ENCODE results near the gene MIX23. TPM values are rescaled to one million over a fixed set of nuclear protein-coding genes. Genes with fewer than 3 reads are reported as not detected.

MIX23 gene
- total RNA-seq, 1 donor from 2014 or later: 46.6 TPM

GRCh38 chr3:122312826-122313225, 70.2 kb downstream of the MIX23 start:
- H3K4me3 ChIP-seq (ENCODE audit: insufficient read depth, low read depth, low read length): no peak overlapping the region
- Mint-ChIP-seq H3K9me3 (ENCODE audit: unreplicated experiment) (peaks cover 2% of the 10 kb centered on the region), H3K36me3 (ENCODE audit: low read depth, unreplicated experiment) (no peaks in the 10 kb centered on the region), H3K4me3 (ENCODE audit: unreplicated experiment) (no peak overlapping the region), H3K27me3 (ENCODE audit: low read depth, unreplicated experiment) (peaks cover 3% of the 10 kb centered on the region), H3K4me1 (ENCODE audit: low read depth, unreplicated experiment) (peaks cover 1% of the 10 kb centered on the region), H3K27ac (ENCODE audit: unreplicated experiment) (no peak overlapping the region)
- no peak overlapping the region for H3K27ac ChIP-seq (ENCODE audit: low read depth, low read length)
- no peaks in the 10 kb centered on the region for H3K36me3 ChIP-seq (ENCODE audit: insufficient read depth, low read length)
- H3K9me3 ChIP-seq (ENCODE audit: insufficient read depth, low read depth, low read length): no peaks in the 10 kb centered on the region
- H3K4me2 ChIP-seq (ENCODE audit: low read length): no peak overlapping the region
- no peak overlapping the region for H2AFZ ChIP-seq (ENCODE audit: low read depth, low read length)
- no peaks in the 10 kb centered on the region for H3K27me3 ChIP-seq (ENCODE audit: insufficient read depth, low read length)
- H3K4me1 ChIP-seq (ENCODE audit: insufficient read depth, low read length): no peaks in the 10 kb centered on the region
- TF ChIP-seq EZH2 (IDR thresholded peaks at IDR 0.05; ENCODE audit: insufficient read depth, low read length) (no peak), CTCF (IDR thresholded peaks at IDR 0.05; ENCODE audit: insufficient read depth, low read depth, low read length) (no peak)
- no peaks in the 10 kb centered on the region for H4K20me1 ChIP-seq (ENCODE audit: insufficient read depth, low read length)
- no peak for DNase-seq (ENCODE audit: low read depth)
- H3K9ac ChIP-seq (ENCODE audit: low read length): no peak overlapping the region
- no peak for FAIRE-seq
- no peaks in the 10 kb centered on the region for H3K79me2 ChIP-seq (ENCODE audit: insufficient read depth, low read length)

- H3K9me3 Mint-ChIP-seq (ENCODE audit: unreplicated experiment): no peaks in the 10 kb centered on the region
- FAIRE-seq (no peak), DNase-seq (ENCODE audit: low read depth) (no peak)
- Histone ChIP-seq H3K4me1 (ENCODE audit: insufficient read depth, low read length) (no peaks in the 10 kb centered on the region), H3K4me2 (ENCODE audit: low read length) (no peak overlapping the region), H4K20me1 (ENCODE audit: insufficient read depth, low read length) (no peaks in the 10 kb centered on the region), H3K27ac (ENCODE audit: low read depth, low read length) (no peak overlapping the region), H3K27me3 (ENCODE audit: insufficient read depth, low read length) (no peaks in the 10 kb centered on the region), H3K79me2 (ENCODE audit: insufficient read depth, low read length) (no peaks in the 10 kb centered on the region), H2AFZ (ENCODE audit: low read depth, low read length) (no peak overlapping the region), H3K9ac (ENCODE audit: low read length) (no peak overlapping the region), H3K36me3 (ENCODE audit: insufficient read depth, low read length) (no peaks in the 10 kb centered on the region), H3K9me3 (ENCODE audit: insufficient read depth, low read depth, low read length) (no peaks in the 10 kb centered on the region), H3K4me3 (ENCODE audit: insufficient read depth, low read depth, low read length) (no peak overlapping the region)
- H3K4me3 Mint-ChIP-seq (ENCODE audit: unreplicated experiment): no peak overlapping the region
- peaks cover 6% of the 10 kb centered on the region for H3K4me1 Mint-ChIP-seq (ENCODE audit: low read depth, unreplicated experiment)
- no peak overlapping the region for H3K27ac Mint-ChIP-seq (ENCODE audit: unreplicated experiment)
- H3K36me3 Mint-ChIP-seq (ENCODE audit: low read depth, unreplicated experiment): no peaks in the 10 kb centered on the region
- H3K27me3 Mint-ChIP-seq (ENCODE audit: low read depth, unreplicated experiment): peaks cover 3% of the 10 kb centered on the region
- TF ChIP-seq EZH2 (IDR thresholded peaks at IDR 0.05; ENCODE audit: insufficient read depth, low read length): no peak
- no peak for TF ChIP-seq CTCF (IDR thresholded peaks at IDR 0.05; ENCODE audit: insufficient read depth, low read depth, low read length)
These were observed 72.7 kb downstream of the MIX23 start for GRCh38 chr3:122310361-122310760.

Other genes starting within 250 kb of the MIX23 start
- not detected in 2 replicates for gene CASR, start 199.6 kb downstream of the MIX23 start, total RNA-seq
- 0.41 and 0.55 TPM in 2 replicates for gene CSTA, start 58.0 kb downstream of the MIX23 start, total RNA-seq
- 65.1 and 72.2 TPM in 2 replicates for gene FAM162A, start 951 bp upstream of the MIX23 start, total RNA-seq
- 3.9 and 4.0 TPM in 2 replicates for gene WDR5B, start 32.8 kb upstream of the MIX23 start, total RNA-seq
- gene KPNA1, start 131.7 kb upstream of the MIX23 start, total RNA-seq: 160 and 165 TPM in 2 replicates
- 74.1 and 86.0 TPM in 2 replicates for gene PARP9, start 181.1 kb upstream of the MIX23 start, total RNA-seq
- gene DTX3L, start 181.1 kb upstream of the MIX23 start, total RNA-seq: 81.2 and 86.3 TPM in 2 replicates
- gene PARP15, start 194.4 kb upstream of the MIX23 start, total RNA-seq: 0.09 and 0.22 TPM in 2 replicates